Activated CD4-positive, alpha-beta memory T cell treated with anti-CD3 and anti-CD28 coated beads, Interleukin-2, amount 10 ng/mL, durations not matched to agents 7 days and 5 days (primary cell): ENCODE measurements around the gene UBE2E3. TPM values are rescaled to one million over a fixed set of nuclear protein-coding genes. Genes with fewer than 3 reads are reported as not detected.

Source experiments
- CTCF ChIA-PET: fragments of 350-600 bp; sonication (Branson Sonifier 250); formaldehyde crosslinking; loops from one replicate; lab custom pipeline; 2021; ENCODE audit warnings: antibody characterized with exemption, inconsistent platforms; lab: Charles Lee
- POLR2A ChIA-PET: fragments of 350-600 bp; sonication (Branson Sonifier 250); formaldehyde crosslinking; loops from one replicate; lab custom pipeline; 2021; ENCODE audit warnings: antibody characterized with exemption; lab: Charles Lee
- DNase-seq: peaks from one replicate; pipeline ENCODE4 v3.0.0-alpha.2; 2020
- H3K27ac Mint-ChIP-seq: one replicate; pipeline ENCODE4 v1.8.0; 2021; ENCODE audit warnings: mild to moderate bottlenecking, mixed read lengths
- H3K27me3 Mint-ChIP-seq: one replicate; pipeline ENCODE4 v1.8.0; 2021; ENCODE audit warnings: mixed read lengths
- H3K36me3 Mint-ChIP-seq: one replicate; pipeline ENCODE4 v1.8.0; 2021; ENCODE audit warnings: low read depth, mixed read lengths
- H3K4me1 Mint-ChIP-seq: one replicate; pipeline ENCODE4 v1.8.0; 2021; ENCODE audit warnings: mixed read lengths
- H3K4me3 Mint-ChIP-seq: one replicate; pipeline ENCODE4 v1.8.0; 2021; ENCODE audit warnings: mild to moderate bottlenecking, mixed read lengths
- H3K9me3 Mint-ChIP-seq: one replicate; pipeline ENCODE4 v1.8.0; 2021; ENCODE audit warnings: mixed read lengths
- total RNA-seq, 2 experiments: library from RNA; stranded (reverse); gene quantifications; one replicate each; pipeline ENCODE4 v1.2.3, GENCODE V29; 2021

The UBE2E3 gene
- total RNA-seq, 2 experiments from 2014 or later: 42.1 to 42.5 TPM

GRCh38 chr2:180955101-180955500, 25.3 kb upstream of the UBE2E3 start:
- H3K9me3 Mint-ChIP-seq: no peaks in the 10 kb centered on the region
- CTCF ChIA-PET: interaction anchor here (1.1 kb wide), 1 partner anchor 34 kb away, joined by 3 read pairs; no protein-coding TSS in a partner anchor
- DNase-seq: no peak
- no peak overlapping the region for H3K27ac Mint-ChIP-seq
- H3K4me1 Mint-ChIP-seq: peaks cover 10% of the 10 kb centered on the region
- H3K27me3 Mint-ChIP-seq: peaks cover 4% of the 10 kb centered on the region
- no peak overlapping the region for H3K4me3 Mint-ChIP-seq
- POLR2A ChIA-PET: no interaction called here
- H3K36me3 Mint-ChIP-seq: no peaks in the 10 kb centered on the region

DNA sequence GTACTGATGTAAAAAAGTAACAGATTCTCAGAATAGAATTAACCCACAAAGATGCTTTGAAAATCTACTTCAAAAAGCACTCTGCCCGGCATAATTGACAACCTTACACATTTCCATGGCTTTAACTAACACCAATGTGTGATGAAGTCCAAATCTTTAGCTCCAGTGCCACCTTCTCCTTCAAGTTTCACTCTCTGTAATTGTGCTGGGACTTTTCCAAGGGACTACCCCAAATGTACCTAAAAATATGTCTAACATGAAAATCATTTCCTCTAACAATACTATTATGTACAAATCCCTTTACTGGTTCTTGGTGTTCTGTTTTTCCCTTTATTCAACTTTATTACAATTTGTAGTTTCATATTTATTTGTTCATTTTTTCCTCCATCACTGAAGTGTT, 20.6 kb upstream of the UBE2E3 start:
- POLR2A ChIA-PET: no interaction called here

GRCh38 chr2:180960982-180961381, 19.4 kb upstream of the UBE2E3 start:
- Mint-ChIP-seq H3K27ac (no peak overlapping the region), H3K4me1 (no peaks in the 10 kb centered on the region), H3K9me3 (no peaks in the 10 kb centered on the region), H3K36me3 (no peaks in the 10 kb centered on the region), H3K27me3 (peaks cover 7% of the 10 kb centered on the region), H3K4me3 (no peak overlapping the region)
- ChIA-PET CTCF (no interaction called here), POLR2A (no interaction called here)
- no peak for DNase-seq

More for the DNA sequence above, 20.6 kb upstream of the UBE2E3 start:
- CTCF ChIA-PET: no interaction called here
- H3K4me3 Mint-ChIP-seq: no peak overlapping the region
- no peaks in the 10 kb centered on the region for H3K4me1 Mint-ChIP-seq
- DNase-seq: no peak
- H3K9me3 Mint-ChIP-seq: no peaks in the 10 kb centered on the region
- no peaks in the 10 kb centered on the region for H3K36me3 Mint-ChIP-seq
- no peak overlapping the region for H3K27ac Mint-ChIP-seq
- peaks cover 7% of the 10 kb centered on the region for H3K27me3 Mint-ChIP-seq

DNA sequence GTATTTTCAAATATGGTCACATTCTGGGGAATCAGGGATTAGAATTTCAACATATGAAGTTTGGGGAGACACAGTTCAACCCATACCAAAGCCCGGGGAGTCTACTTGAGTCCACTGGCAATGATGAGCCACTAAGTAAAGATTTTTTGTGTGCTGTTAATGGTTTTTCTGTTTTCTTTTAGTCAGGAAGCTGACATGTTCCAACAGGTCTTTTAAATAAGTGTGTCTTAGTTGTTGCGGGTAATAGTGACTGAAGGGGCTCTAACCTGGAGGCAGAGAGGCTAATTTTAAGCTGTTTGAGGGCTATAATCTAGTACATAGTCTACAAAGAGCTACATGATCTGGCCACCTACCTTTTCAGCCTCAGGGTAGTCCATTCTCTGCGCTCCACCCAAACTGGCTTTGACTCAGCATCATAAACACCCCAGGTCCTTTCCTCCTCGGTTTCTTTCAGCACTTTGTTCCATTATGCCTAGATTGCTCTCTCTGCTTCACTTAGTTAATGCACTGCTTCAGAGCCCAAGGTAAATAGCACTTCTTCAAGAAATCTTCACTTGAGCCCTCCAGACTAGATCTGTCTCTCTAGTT, 17.6 kb upstream of the UBE2E3 start:
- Mint-ChIP-seq H3K36me3 (no peaks in the 10 kb centered on the region), H3K4me1 (no peaks in the 10 kb centered on the region), H3K27ac (no peak overlapping the region), H3K27me3 (peaks cover 7% of the 10 kb centered on the region), H3K9me3 (no peaks in the 10 kb centered on the region), H3K4me3 (no peak overlapping the region)
- DNase-seq: no peak
- CTCF ChIA-PET: no interaction called here
- POLR2A ChIA-PET: interaction anchor here (0.8 kb wide), 1 partner anchor 17 kb away, joined by 3 read pairs; no protein-coding TSS in a partner anchor

DNA sequence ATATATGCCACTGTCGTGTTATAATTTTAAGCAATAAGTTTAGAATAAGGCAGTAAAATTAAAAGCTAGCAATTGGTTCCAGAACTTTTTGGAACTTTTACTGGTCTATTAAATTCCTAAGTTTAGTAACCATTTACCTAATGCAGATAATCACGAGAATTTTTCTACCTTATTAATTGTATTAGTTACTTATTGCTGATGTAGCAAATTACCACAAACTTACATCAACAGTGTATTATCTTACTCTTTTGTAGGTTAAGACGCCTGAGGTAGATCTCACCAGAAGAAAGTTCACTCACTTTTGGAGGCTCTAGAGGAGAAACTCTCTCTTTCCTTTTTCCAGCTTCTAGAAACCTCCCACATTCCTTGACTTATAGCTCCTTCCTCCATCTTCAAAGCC, 14.0 kb upstream of the UBE2E3 start:
- Mint-ChIP-seq H3K27ac (no peak overlapping the region), H3K9me3 (no peaks in the 10 kb centered on the region), H3K27me3 (no peaks in the 10 kb centered on the region), H3K4me1 (no peaks in the 10 kb centered on the region), H3K36me3 (no peaks in the 10 kb centered on the region), H3K4me3 (no peak overlapping the region)
- ChIA-PET CTCF (no interaction called here), POLR2A (no interaction called here)
- no peak for DNase-seq

- ChIA-PET CTCF (interaction anchor here (2.4 kb wide), 1 partner anchor 11 kb away, joined by 7 read pairs; the partner anchor contains the start of gene UBE2E3), POLR2A (interaction anchor here (3.6 kb wide), 1 partner anchor 11 kb away, joined by 15 read pairs; the partner anchor contains the start of gene UBE2E3)
- H3K4me3 Mint-ChIP-seq: no peak overlapping the region
- H3K36me3 Mint-ChIP-seq: no peaks in the 10 kb centered on the region
- no peaks in the 10 kb centered on the region for H3K4me1 Mint-ChIP-seq
- H3K27me3 Mint-ChIP-seq: no peaks in the 10 kb centered on the region
- H3K27ac Mint-ChIP-seq: no peak overlapping the region
- H3K9me3 Mint-ChIP-seq: no peaks in the 10 kb centered on the region
- no peak for DNase-seq
Measured at GRCh38 chr2:180969124-180969523, 11.3 kb upstream of the UBE2E3 start.

DNA sequence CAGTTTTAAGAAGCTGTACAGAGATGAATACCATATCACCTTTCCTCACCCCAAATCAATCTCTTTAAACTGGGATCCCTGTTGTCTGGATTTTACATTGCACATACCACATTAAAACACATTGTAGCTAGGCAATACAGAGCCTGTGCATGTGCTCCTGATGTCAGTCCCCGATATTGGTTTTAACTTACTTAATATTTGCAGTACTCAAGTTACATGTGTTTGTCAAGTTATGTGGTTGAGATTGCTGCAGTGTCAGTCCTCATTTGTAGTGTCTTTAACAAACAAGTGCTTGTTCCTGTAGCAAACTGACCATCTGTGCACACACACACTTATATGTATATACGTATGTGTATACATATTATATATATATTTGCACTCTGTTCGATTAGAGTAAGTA, 10.4 kb upstream of the UBE2E3 start:
- no peak for DNase-seq
- POLR2A ChIA-PET: interaction anchor here (3.6 kb wide), 1 partner anchor 10 kb away, joined by 15 read pairs; the partner anchor contains the start of gene UBE2E3
- H3K27me3 Mint-ChIP-seq: no peaks in the 10 kb centered on the region
- H3K9me3 Mint-ChIP-seq: no peaks in the 10 kb centered on the region
- CTCF ChIA-PET: interaction anchor here (2.4 kb wide), 1 partner anchor 10 kb away, joined by 7 read pairs; the partner anchor contains the start of gene UBE2E3
- no peak overlapping the region for H3K4me3 Mint-ChIP-seq
- H3K36me3 Mint-ChIP-seq: no peaks in the 10 kb centered on the region
- H3K27ac Mint-ChIP-seq: no peak overlapping the region
- H3K4me1 Mint-ChIP-seq: no peaks in the 10 kb centered on the region

GRCh38 chr2:180971811-180972210, 8.6 kb upstream of the UBE2E3 start:
- CTCF ChIA-PET: no interaction called here
- no peaks in the 10 kb centered on the region for H3K9me3 Mint-ChIP-seq
- no peak overlapping the region for H3K27ac Mint-ChIP-seq
- POLR2A ChIA-PET: interaction anchor here (3.6 kb wide), 1 partner anchor 9 kb away, joined by 15 read pairs; the partner anchor contains the start of gene UBE2E3
- no peaks in the 10 kb centered on the region for H3K36me3 Mint-ChIP-seq
- no peaks in the 10 kb centered on the region for H3K4me1 Mint-ChIP-seq
- peaks cover 2% of the 10 kb centered on the region for H3K27me3 Mint-ChIP-seq
- DNase-seq: no peak
- H3K4me3 Mint-ChIP-seq: no peak overlapping the region

- Mint-ChIP-seq H3K4me1 (peaks cover 5% of the 10 kb centered on the region), H3K27ac (no peak overlapping the region), H3K9me3 (no peaks in the 10 kb centered on the region), H3K27me3 (peaks cover 19% of the 10 kb centered on the region), H3K4me3 (no peak overlapping the region), H3K36me3 (no peaks in the 10 kb centered on the region)
- POLR2A ChIA-PET: no interaction called here
- DNase-seq: no peak
- CTCF ChIA-PET: no interaction called here
Measured at GRCh38 chr2:180975585-180975984, 4.8 kb upstream of the UBE2E3 start.

- Mint-ChIP-seq H3K36me3 (peaks cover 22% of the 10 kb centered on the region), H3K27ac (peak overlapping the region; percentile 12), H3K4me3 (peak overlapping the region; percentile 61), H3K9me3 (no peaks in the 10 kb centered on the region), H3K27me3 (peaks cover 19% of the 10 kb centered on the region), H3K4me1 (peaks cover 36% of the 10 kb centered on the region)
- CTCF ChIA-PET: interaction anchor here (0.6 to 3.3 kb wide), 8 partner anchors 9 to 1042 kb away, joined by 3 to 15 read pairs (median 5); no protein-coding TSS in a partner anchor
- no peak for DNase-seq
- POLR2A ChIA-PET: interaction anchor here (1.0 to 2.8 kb wide), 11 partner anchors 9 to 811 kb away, joined by 3 to 15 read pairs (median 4); partner anchors contain the start of gene ITGA4
Measured at GRCh38 chr2:180978903-180979748, 1.3 kb upstream of the UBE2E3 start.

GRCh38 chr2:180979749-180980105, 678 bp upstream of the UBE2E3 start:
- ChIA-PET POLR2A (interaction anchor here (0.6 to 2.8 kb wide), 15 partner anchors 10 to 811 kb away, joined by 3 to 15 read pairs (median 4); partner anchors contain the start of gene ITGA4), CTCF (interaction anchor here (0.6 to 3.3 kb wide), 9 partner anchors 9 to 1041 kb away, joined by 3 to 15 read pairs (median 6); no protein-coding TSS in a partner anchor)
- Mint-ChIP-seq H3K4me3 (peak overlapping the region; percentile 61), H3K27me3 (peaks cover 19% of the 10 kb centered on the region), H3K4me1 (peaks cover 40% of the 10 kb centered on the region), H3K9me3 (no peaks in the 10 kb centered on the region), H3K27ac (peak overlapping the region; percentile 12), H3K36me3 (peaks cover 27% of the 10 kb centered on the region)
- DNase-seq: no peak

DNA sequence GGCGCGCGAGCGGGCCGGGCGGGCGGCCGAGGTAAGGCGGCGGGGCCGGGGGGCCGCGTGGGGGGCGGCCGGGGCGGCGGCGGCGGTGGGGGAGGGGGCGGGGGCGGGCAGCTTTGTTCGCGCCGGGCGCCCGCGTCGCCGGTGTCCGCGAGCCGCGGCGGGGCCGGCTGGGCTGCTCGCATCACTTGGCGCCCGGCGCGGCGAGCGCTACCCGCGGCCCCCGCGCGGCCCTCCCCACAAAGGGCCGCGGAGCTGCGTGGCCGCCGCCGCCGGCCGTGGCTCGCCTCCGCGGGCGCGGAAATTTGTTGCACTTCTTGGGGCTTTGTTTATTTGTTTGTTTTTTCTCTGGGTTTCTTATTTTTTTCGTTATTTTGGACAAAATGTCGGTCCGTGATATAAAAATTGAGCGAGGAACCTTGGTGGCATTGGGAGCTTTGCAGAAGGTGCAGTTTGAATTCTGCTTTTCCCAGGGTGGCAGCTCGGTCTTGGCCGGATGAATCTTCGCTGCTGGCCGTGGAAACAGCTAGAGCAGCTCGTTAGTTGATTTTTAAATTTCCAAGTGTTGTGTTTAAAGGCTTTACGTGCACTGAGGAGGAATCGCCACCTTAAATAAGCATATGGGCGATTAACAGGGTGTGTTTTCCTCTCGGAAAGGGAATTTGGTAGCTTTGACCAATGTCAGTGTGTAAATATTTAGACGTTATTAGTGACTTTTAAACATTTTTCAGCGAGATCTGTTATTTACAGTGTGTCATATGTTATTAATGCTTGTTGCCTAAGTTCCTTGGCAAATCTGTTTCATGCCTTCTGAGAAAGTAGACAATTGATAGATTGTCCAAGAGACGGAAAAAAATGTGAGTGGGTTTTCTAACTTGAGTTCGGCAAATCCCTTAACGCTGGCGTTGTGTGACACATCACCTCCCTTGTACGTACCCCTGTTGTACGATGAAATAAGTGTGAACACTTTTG, 822 bp downstream of the UBE2E3 start:
- POLR2A ChIA-PET: interaction anchor here (0.8 to 2.8 kb wide), 17 partner anchors 8 to 911 kb away, joined by 3 to 15 read pairs (median 5); partner anchors contain the start of genes ITGA4 and ITPRID2
- peaks cover 47% of the 10 kb centered on the region for H3K4me1 Mint-ChIP-seq
- no peaks in the 10 kb centered on the region for H3K9me3 Mint-ChIP-seq
- peaks cover 35% of the 10 kb centered on the region for H3K36me3 Mint-ChIP-seq
- peak overlapping the region; percentile 90 for H3K4me3 Mint-ChIP-seq
- peak overlapping the region; percentile 89 for H3K27ac Mint-ChIP-seq
- DNase-seq: peak; percentile 27
- CTCF ChIA-PET: interaction anchor here (0.7 to 3.3 kb wide), 18 partner anchors 8 to 923 kb away, joined by 3 to 15 read pairs (median 3); no protein-coding TSS in a partner anchor
- H3K27me3 Mint-ChIP-seq: peaks cover 17% of the 10 kb centered on the region
